NT2/D1 (cell line): ENCODE data around the gene KCNJ6.
A peak's percentile ranks its signal among the peaks of the same experiment; 100 is the strongest.

Source experiments
- DNase-seq: peaks from one replicate; pipeline ENCODE4 v3.0.0-alpha.2; 2011; ENCODE audit warnings: low read depth, low spot score
- H3K27me3 ChIP-seq: 2 replicates; pipeline ENCODE4 v1.6.0; 2011; ENCODE audit warnings: mild to moderate bottlenecking; ENCODE audit not compliant: insufficient read length, insufficient read depth
- H3K36me3 ChIP-seq: 2 replicates; pipeline ENCODE4 v1.6.1; 2011; ENCODE audit warnings: mild to moderate bottlenecking, low read length, mixed read lengths; ENCODE audit not compliant: insufficient read depth, insufficient read length
- H3K4me1 ChIP-seq: 2 replicates; pipeline ENCODE4 v1.5.1; 2011; ENCODE audit not compliant: insufficient read depth, insufficient read length
- H3K4me3 ChIP-seq: 2 replicates; pipeline ENCODE4 v1.5.1; 2011; ENCODE audit warnings: low read depth; ENCODE audit not compliant: insufficient read length
- H3K9ac ChIP-seq: 2 replicates; pipeline ENCODE4 v1.6.0; 2011; ENCODE audit warnings: low read depth; ENCODE audit not compliant: insufficient read length
- H3K9me3 ChIP-seq: 2 replicates; pipeline ENCODE4 v1.5.1; 2011; ENCODE audit warnings: mild to moderate bottlenecking, low read length; ENCODE audit not compliant: insufficient read depth
- SUZ12 ChIP-seq: IDR thresholded peaks from 2 replicates; pipeline ENCODE4 v1.6.1; 2011; ENCODE audit not compliant: insufficient read length, insufficient read depth; ENCODE audit errors: extremely low read depth
- YY1 ChIP-seq: IDR thresholded peaks from 2 replicates; pipeline ENCODE4 v1.6.1; 2011; ENCODE audit not compliant: insufficient read length, insufficient read depth
- ZNF274 ChIP-seq: IDR thresholded peaks from 2 replicates; pipeline ENCODE4 v1.6.1; 2011; ENCODE audit warnings: mild to moderate bottlenecking, low read depth, low read length

Gene KCNJ6

DNA sequence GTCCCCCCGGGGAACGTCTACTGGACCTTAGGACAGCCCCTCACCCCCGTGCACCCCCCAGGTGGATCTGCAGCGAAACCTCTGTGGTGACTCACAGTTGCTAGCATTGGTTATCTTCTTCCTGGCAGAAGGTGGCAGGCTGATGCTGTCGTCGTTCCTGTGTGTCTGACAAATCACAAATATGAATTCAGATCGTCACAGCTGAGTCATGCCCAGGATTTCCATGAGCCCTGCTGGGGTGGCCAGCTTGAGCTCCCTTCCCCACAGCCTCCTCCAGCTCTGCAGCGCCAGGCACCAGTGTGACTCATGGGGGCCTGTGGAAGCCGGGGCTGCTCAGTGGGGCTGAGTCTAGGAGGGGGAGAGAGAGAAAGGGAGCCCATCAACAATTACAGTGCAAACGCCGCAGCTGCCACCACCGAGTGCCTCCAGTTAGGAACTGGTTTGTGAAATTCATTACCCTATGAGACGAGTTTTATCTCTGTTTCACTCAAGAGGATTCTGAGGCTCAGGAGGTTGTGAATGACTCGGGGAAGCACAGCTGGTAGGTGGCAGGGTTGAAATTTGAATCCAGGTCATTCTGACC, 351.8 kb downstream of the KCNJ6 start:
- Histone ChIP-seq H3K27me3 (no peaks in the 10 kb centered on the region), H3K9me3 (0 out of 2 replicates have a peak, but pooled peaks cover 5% of the 10 kb centered on the region), H3K4me1 (peaks cover 12% of the 10 kb centered on the region), H3K9ac (peak overlapping the region; percentile 14), H3K36me3 (no peaks in the 10 kb centered on the region), H3K4me3 (no peak overlapping the region)
- TF ChIP-seq SUZ12: no peak
- TF ChIP-seq ZNF274: no peak
- TF ChIP-seq YY1: no peak
- no peak for DNase-seq

- Histone ChIP-seq H3K9ac (no peak overlapping the region), H3K9me3 (0 out of 2 replicates have a peak, but pooled peaks cover 5% of the 10 kb centered on the region), H3K4me3 (no peak overlapping the region), H3K4me1 (peaks cover 12% of the 10 kb centered on the region), H3K27me3 (no peaks in the 10 kb centered on the region), H3K36me3 (no peaks in the 10 kb centered on the region)
- no peak for DNase-seq
- no peak for TF ChIP-seq YY1
- TF ChIP-seq ZNF274: no peak
- TF ChIP-seq SUZ12: no peak
These were observed 352.5 kb downstream of the KCNJ6 start for GRCh38 chr21:37563641-37564340.

DNA sequence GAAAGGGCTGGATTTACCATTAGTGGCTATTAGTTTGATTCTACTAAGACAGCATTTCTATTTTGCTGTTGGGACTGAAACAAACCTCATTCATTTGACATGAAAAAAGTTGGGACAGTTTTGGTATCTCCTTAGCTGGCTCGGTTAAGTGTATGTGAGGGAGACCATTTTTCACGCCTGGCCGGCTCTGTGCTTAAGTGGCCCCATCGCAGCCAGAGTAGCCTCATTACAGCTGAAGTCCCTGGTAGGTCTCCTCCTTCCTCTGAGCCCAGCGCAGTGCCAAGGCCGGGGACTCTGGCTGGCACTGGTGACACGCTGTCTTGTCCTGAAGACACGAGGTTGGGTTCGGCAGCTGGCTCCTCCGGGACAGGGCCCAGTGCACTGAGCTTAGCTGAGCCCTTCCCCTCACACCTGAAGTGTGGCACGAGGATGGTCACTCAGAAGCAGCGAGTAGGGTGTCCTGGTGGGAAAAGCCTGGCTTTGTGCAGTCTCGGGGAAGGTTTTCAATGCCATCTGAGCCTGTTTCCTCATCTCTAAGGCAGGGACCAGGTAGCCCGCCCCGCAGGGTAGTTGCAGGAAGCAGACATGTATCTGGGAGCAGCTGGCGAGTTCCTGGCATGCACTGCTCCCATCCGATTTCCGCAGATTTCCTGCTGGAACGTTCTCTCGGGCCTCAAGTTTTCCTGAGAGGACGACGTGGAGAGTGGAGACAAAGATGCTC, 353.2 kb downstream of the KCNJ6 start:
- no peak for TF ChIP-seq SUZ12
- no peak for TF ChIP-seq ZNF274
- TF ChIP-seq YY1: no peak
- no peaks in the 10 kb centered on the region for H3K27me3 ChIP-seq
- 0 out of 2 replicates have a peak, but pooled peaks cover 5% of the 10 kb centered on the region for H3K9me3 ChIP-seq
- H3K4me3 ChIP-seq: no peak overlapping the region
- DNase-seq: no peak
- H3K36me3 ChIP-seq: no peaks in the 10 kb centered on the region
- H3K9ac ChIP-seq: no peak overlapping the region
- H3K4me1 ChIP-seq: peaks cover 12% of the 10 kb centered on the region

DNA sequence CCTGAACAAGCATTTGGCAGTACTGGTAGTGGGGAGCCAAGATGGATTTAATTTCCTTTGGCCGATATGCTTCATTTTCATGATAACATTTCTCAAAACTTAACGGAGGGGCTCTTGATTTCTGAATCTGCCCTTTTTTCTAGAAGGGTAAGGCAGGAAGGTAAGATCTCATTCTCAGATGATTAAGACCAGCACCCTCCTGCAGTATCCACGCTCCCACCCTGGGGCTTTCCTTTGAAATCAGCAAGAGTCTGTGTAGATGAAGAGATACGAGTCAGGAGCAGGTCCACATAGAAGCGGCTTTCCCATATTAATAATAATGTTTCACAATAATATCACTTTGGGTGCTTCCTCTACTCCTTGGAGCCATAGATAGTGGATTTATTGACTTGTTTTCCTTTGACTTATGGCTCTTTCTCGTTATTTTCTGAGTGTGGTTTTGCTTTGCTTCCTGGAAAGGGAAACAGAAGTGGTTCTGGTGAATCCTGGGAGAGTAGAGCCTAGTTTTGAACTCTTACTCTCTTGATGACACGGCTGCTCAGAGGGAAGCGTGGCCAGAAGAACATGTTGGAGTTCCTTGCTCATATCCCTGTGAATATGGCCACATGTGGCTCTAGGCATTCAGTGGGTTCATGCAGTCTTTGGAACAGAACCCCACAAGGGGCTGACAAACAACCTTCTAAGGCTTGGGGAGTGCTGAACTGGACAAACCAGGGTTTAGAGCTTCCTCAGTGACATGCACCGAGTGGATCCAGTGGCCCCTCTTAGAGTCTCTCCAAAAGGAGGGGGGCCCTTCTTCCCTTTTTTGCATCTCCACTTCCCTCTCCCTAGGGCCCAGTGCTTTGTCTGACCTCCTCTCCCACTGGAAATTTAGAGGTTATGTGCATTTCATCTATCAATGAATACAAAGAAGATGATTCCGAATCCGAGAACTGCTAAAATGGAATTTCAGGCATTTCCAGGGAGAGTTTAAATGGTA, 354.0 kb downstream of the KCNJ6 start:
- TF ChIP-seq SUZ12: no peak
- no peak for TF ChIP-seq ZNF274
- no peak for TF ChIP-seq YY1
- Histone ChIP-seq H3K9me3 (0 out of 2 replicates have a peak, but pooled peaks cover 5% of the 10 kb centered on the region), H3K27me3 (no peaks in the 10 kb centered on the region), H3K4me1 (peaks cover 12% of the 10 kb centered on the region), H3K4me3 (no peak overlapping the region), H3K9ac (no peak overlapping the region), H3K36me3 (no peaks in the 10 kb centered on the region)
- no peak for DNase-seq

- Histone ChIP-seq H3K4me1 (peaks cover 12% of the 10 kb centered on the region), H3K27me3 (no peaks in the 10 kb centered on the region), H3K9ac (no peak overlapping the region), H3K4me3 (no peak overlapping the region), H3K36me3 (no peaks in the 10 kb centered on the region), H3K9me3 (0 out of 2 replicates have a peak, but pooled peaks cover 5% of the 10 kb centered on the region)
- TF ChIP-seq ZNF274: no peak
- no peak for TF ChIP-seq SUZ12
- no peak for TF ChIP-seq YY1
- DNase-seq: no peak
These were observed 354.8 kb downstream of the KCNJ6 start for GRCh38 chr21:37561506-37561905.

DNA sequence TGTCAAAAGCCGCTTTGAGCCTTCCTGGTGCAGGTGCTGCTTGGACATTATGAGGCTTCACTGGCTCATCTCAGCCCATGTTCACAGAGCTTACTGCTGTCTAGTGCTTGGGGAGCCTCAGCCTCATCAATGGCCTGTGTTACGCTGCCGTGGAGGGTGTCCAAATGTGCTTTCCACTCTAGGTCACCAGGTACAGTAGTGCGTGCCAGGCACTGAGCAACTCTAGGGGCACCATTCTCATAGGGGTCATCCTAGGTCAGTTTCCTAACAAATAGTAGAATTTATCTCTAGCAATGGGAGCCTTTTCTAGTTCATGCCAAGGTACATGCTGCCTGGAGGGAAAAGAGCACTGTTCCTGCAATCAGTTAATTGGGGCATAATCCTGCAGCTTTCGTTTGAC, 355.9 kb downstream of the KCNJ6 start:
- H3K4me1 ChIP-seq: peaks cover 12% of the 10 kb centered on the region
- TF ChIP-seq YY1 (no peak), SUZ12 (no peak), ZNF274 (no peak)
- no peak for DNase-seq

More for the DNA sequence above, 355.9 kb downstream of the KCNJ6 start:
- Histone ChIP-seq H3K4me3 (no peak overlapping the region), H3K9me3 (0 out of 2 replicates have a peak, but pooled peaks cover 5% of the 10 kb centered on the region), H3K9ac (no peak overlapping the region), H3K27me3 (no peaks in the 10 kb centered on the region), H3K36me3 (no peaks in the 10 kb centered on the region)
